NCI-H2107 treated with DMSO at 0.1 percent for 48 hours (cell line): Measurements from ENCODE around the gene NUDC.
"Not testable (repeated sequence)": the region's sequence is repeated elsewhere in the genome, so short reads cannot be mapped to it uniquely, and the experiment has no call there.

ENCODE experiments used
- DNase-seq: peaks from one replicate; lab custom pipeline; 2025; ENCODE audit not compliant: unreplicated experiment; lab: John Stamatoyannopoulos, UW

NUDC gene

GRCh38 chr1:26986658-26987057 lies 65.1 kb downstream of the NUDC start:
- no peak for DNase-seq

- not testable (repeated sequence) for DNase-seq
These were observed 68.0 kb downstream of the NUDC start for GRCh38 chr1:26989403-26990109.

GRCh38 chr1:26991310-26992116 lies 70.0 kb downstream of the NUDC start:
- no peak for DNase-seq

- peak; percentile 32 for DNase-seq
These were observed 71.9 kb downstream of the NUDC start, which contains the start of gene TRNP1 for GRCh38 chr1:26993237-26994019. TSS of gene TRNP1 (plus strand) at chr1:26993692. CDS start at chr1:26993787, 95 bp downstream.

GRCh38 chr1:26994020-26994786 lies 72.7 kb downstream of the NUDC start:
- no peak for DNase-seq

GRCh38 chr1:26994787-26995517 lies 73.4 kb downstream of the NUDC start:
- peak; percentile 64 for DNase-seq

GRCh38 chr1:26996024-26996423 lies 74.5 kb downstream of the NUDC start:
- DNase-seq = no peak
